Psoas muscle (tissue), 8 donors: ENCODE data around the gene PIK3C2B. TPM values are rescaled to one million over a fixed set of nuclear protein-coding genes. Genes with fewer than 3 reads are reported as not detected.
A peak's percentile ranks its signal among the peaks of the same experiment; 100 is the strongest.

Experiments
- ATAC-seq, 4 donors: fragments of 200-7000 bp; cut with Tn5 transposase; one replicate each; pipeline ENCODE4 v1.9.1; 2020; ENCODE audit warnings: moderate library complexity in 3 of 4, mild to moderate bottlenecking in 2 of 4
- DNase-seq, 2 donors: peaks; one replicate each; pipeline ENCODE4 v3.0.0-alpha.2; 2020
- H3K27ac ChIP-seq: fragments of 200-600 bp; one replicate; pipeline ENCODE4 v1.8.0; 2022
- H3K27me3 ChIP-seq, 3 donors: fragments of 200-600 bp in 1 of 3; one replicate each; pipeline versions ENCODE4 v1.6.1 to v1.8.0; 2013 to 2022; ENCODE audit warnings: low read length in 2 of 3, mild to moderate bottlenecking in 2 of 3, moderate library complexity in 1 of 3; ENCODE audit not compliant: insufficient read depth in 3 of 3
- H3K36me3 ChIP-seq, 2 donors: fragments of 200-600 bp in 1 of 2; one replicate each; pipeline versions ENCODE4 v1.6.1 to v1.8.0; 2013 to 2022; ENCODE audit warnings: low read depth in 1 of 2, mild to moderate bottlenecking in 1 of 2, moderate library complexity in 1 of 2; ENCODE audit not compliant: insufficient read depth in 1 of 2
- H3K4me1 ChIP-seq: fragments of 200-600 bp; one replicate; pipeline ENCODE4 v1.8.0; 2022
- H3K4me3 ChIP-seq: fragments of 200-600 bp; one replicate; pipeline ENCODE4 v1.8.0; 2022; ENCODE audit warnings: mild to moderate bottlenecking
- H3K9me3 ChIP-seq: fragments of 200-600 bp; one replicate; pipeline ENCODE4 v1.8.0; 2022
- WGBS, 3 donors: extraction: QIAGEN DNeasy Blood & Tissue Kit; methylation state at CpG; one replicate each; pipeline versions ENCODE4 v1.1.6 to v1.1.7; 2013; 5-methylcytosine and 5-hydroxymethylcytosine counted together
- intact Hi-C, 2 donors: fragments of 100-400 bp; cut with DNase I; formaldehyde crosslinking; loops; one replicate each; pipeline versions ENCODE4 v1.11.0 to v1.14.2; 2022
- polyA plus RNA-seq, 3 donors: library from polyadenylated mRNA; stranded (reverse); fragments of 200-250 nt; gene quantifications; one replicate each; pipeline ENCODE4 v1.2.3, GENCODE V29; 2013
- total RNA-seq, 4 donors: library from RNA; stranded (reverse); fragmentation: NEBNext Ultra II Directional in 2 of 4; extraction: Animal tissue kit (Norgen Biotek cat#: 25700) in 2 of 4; gene quantifications; one replicate each; pipeline versions ENCODE4 v1.2.1 to v1.2.4, GENCODE V29; 2021 to 2023
- TF ChIP-seq, protein P1 (sequence below): fragments of 200-600 bp; IDR thresholded peaks from one replicate; pipeline ENCODE4 v1.8.0; 2022; ENCODE audit warnings: antibody characterized with exemption
- donor health status: healthy with polysubstance abuse.
- donor health status: DM: no; HTN: no; CAD: no; lungs with moderate emphysema.
- donor health status: Bipolar disorder and iron deficiency.
- donor health status: healthy.
- donor health status: DM: yes; HTN: yes; CAD: no.
- donor health status: DM: no; HTN: no; CAD: no.
- donor health status: DM: no; HTN: no; CAD: no.
- donor health status: DM: yes; HTN: yes; CAD: no.

PIK3C2B gene
- total and polyA plus RNA-seq, 7 donors = 1.9 to 20.9 (median 8.2) TPM

- Histone ChIP-seq H3K27ac (no peak overlapping the region), H3K27me3 (no peaks in the 10 kb centered on the region), H3K4me1 (peaks cover 19% of the 10 kb centered on the region), H3K4me3 (no peak overlapping the region), H3K9me3 (no peaks in the 10 kb centered on the region), H3K36me3 (no peaks in the 10 kb centered on the region)
- ATAC-seq (no peak), DNase-seq (no peak)
- intact Hi-C loops = no loop called here
- TF ChIP-seq, protein P1, sequence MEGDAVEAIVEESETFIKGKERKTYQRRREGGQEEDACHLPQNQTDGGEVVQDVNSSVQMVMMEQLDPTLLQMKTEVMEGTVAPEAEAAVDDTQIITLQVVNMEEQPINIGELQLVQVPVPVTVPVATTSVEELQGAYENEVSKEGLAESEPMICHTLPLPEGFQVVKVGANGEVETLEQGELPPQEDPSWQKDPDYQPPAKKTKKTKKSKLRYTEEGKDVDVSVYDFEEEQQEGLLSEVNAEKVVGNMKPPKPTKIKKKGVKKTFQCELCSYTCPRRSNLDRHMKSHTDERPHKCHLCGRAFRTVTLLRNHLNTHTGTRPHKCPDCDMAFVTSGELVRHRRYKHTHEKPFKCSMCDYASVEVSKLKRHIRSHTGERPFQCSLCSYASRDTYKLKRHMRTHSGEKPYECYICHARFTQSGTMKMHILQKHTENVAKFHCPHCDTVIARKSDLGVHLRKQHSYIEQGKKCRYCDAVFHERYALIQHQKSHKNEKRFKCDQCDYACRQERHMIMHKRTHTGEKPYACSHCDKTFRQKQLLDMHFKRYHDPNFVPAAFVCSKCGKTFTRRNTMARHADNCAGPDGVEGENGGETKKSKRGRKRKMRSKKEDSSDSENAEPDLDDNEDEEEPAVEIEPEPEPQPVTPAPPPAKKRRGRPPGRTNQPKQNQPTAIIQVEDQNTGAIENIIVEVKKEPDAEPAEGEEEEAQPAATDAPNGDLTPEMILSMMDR = no peak
- 66 to 73% (median 68%) methylated on average over 3 of the region's 3 CpGs for WGBS, 3 donors
These were observed 4.4 kb upstream of the PIK3C2B start for GRCh38 chr1:204498981-204499380.

GRCh38 chr1:204495777-204496176 is 1.2 kb upstream of the PIK3C2B start:
- ATAC-seq = no peak
- Histone ChIP-seq H3K9me3 (no peaks in the 10 kb centered on the region), H3K4me3 (no peak overlapping the region), H3K27me3 (no peaks in the 10 kb centered on the region), H3K27ac (peak overlapping the region; percentile 79), H3K4me1 (peaks cover 20% of the 10 kb centered on the region), H3K36me3 (no peaks in the 10 kb centered on the region)
- no peak for DNase-seq
- TF ChIP-seq, protein P1 = no peak
- intact Hi-C loops = loop anchor here in 1 of 2 donors (2.0 kb wide), 1 partner anchor 49 kb away; no protein-coding TSS in a partner anchor
- 55 to 76% (median 71%) methylated on average over 5 to 6 of the region's 6 CpGs for WGBS, 3 donors

DNA sequence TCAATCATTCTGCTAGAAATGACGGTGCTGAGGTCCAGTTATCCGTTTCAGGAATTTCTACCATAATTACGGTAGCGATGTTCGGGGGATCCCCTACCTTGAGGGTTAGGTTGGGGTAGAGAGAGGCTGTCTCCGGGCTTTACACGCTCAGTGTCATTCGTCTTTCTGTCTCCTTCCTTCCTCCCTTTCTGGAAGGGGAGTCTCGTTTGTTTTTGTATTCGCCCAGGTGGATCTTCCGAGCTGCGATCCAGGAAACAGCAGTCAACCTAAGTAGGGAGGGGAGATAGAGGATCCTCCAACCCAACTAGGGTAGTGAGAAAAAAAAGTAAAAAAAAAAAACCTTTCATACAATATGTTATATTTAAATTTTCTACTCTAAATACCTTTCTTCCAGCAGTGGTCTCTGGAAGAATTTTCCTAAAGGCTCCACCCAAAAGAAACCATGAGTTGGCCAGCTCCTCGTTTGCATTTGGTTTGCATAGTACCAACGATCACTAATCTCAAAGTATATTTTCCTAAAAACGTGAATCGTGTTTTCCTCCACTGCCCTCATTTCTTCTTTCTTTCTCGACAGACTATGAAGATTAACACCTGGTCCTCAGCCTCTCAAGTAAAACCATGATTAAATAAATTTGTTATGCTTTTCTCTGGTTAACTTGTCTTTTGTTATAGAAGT is 611 bp upstream of the PIK3C2B start:
- peak overlapping the region; percentile 79 for H3K27ac ChIP-seq
- TF ChIP-seq, protein P1 = no peak
- no peak for ATAC-seq
- WGBS, 3 donors = 16 to 26% (median 22%) methylated on average over 17 of the region's 17 CpGs
- peak overlapping the region; percentile 87 for H3K4me3 ChIP-seq
- DNase-seq = no peak
- no peaks in the 10 kb centered on the region for H3K27me3 ChIP-seq
- intact Hi-C loops = loop anchor here in 1 of 2 donors (2.0 kb wide), 1 partner anchor 48 kb away; no protein-coding TSS in a partner anchor
- H3K9me3 ChIP-seq = no peaks in the 10 kb centered on the region
- peaks cover 20% of the 10 kb centered on the region for H3K4me1 ChIP-seq
- no peaks in the 10 kb centered on the region for H3K36me3 ChIP-seq

DNA sequence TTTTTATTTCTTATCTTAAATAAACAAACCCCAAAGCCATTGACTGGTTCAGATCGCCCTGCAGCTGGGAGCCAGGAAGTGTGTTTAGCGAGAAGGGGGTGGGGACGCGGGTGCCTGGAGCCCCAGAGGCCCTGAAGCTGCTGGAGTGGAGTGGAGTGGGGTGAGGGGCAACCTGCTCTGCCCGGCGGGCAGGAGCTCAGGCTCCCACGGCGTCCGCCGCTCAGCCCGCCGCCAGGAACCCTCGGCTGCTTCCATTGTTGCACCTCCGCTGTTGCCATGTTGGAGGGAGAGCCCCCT is 673 bp downstream of the PIK3C2B start:
- H3K4me3 ChIP-seq = peak overlapping the region; percentile 87
- 0% methylated on average over 11 to 14 of the region's 14 CpGs for WGBS, 3 donors
- ATAC-seq = peak; percentile 45 to 56 (median 50)

More for the DNA sequence above, 673 bp downstream of the PIK3C2B start:
- H3K4me1 ChIP-seq = peaks cover 20% of the 10 kb centered on the region
- H3K9me3 ChIP-seq = no peaks in the 10 kb centered on the region
- H3K36me3 ChIP-seq = no peaks in the 10 kb centered on the region
- DNase-seq = peak; percentile 46 to 65
- TF ChIP-seq, protein P1 = no peak
- peak overlapping the region; percentile 79 for H3K27ac ChIP-seq
- intact Hi-C loops = loop anchor here in 1 of 2 donors (2.0 kb wide), 1 partner anchor 47 kb away; no protein-coding TSS in a partner anchor
- no peaks in the 10 kb centered on the region for H3K27me3 ChIP-seq
